ENCODE data around the gene CCDC33. TPM values are rescaled to one million over a fixed set of nuclear protein-coding genes. Genes with fewer than 3 reads are reported as not detected.
A peak's percentile ranks its signal among the peaks of the same experiment; 100 is the strongest.

Gene CCDC33
- total RNA-seq, 1 experiment from 2014 or later = 3.5 TPM

- in situ Hi-C loops (cut with HindIII; ENCODE audit: low sequenced_read_pairs) = no loop called here
- DNase-seq (ENCODE audit: low spot score) = no peak
These were observed 83.6 kb downstream of the CCDC33 start for GRCh38 chr15:74319596-74320351.

- in situ Hi-C loops (cut with HindIII; ENCODE audit: low sequenced_read_pairs) = no loop called here
These were observed 84.5 kb downstream of the CCDC33 start for GRCh38 chr15:74320352-74321247.

GRCh38 chr15:74322558-74323180 is 86.5 kb downstream of the CCDC33 start:
- in situ Hi-C loops (cut with HindIII; ENCODE audit: low sequenced_read_pairs) = no loop called here
- peak; percentile 69 for DNase-seq (ENCODE audit: low spot score)

More at GRCh38 chr15:74320352-74321247, 84.5 kb downstream of the CCDC33 start:
- peak; percentile 42 for DNase-seq (ENCODE audit: low spot score)

- in situ Hi-C loops (cut with HindIII; ENCODE audit: low sequenced_read_pairs) = no loop called here
- no peak for DNase-seq (ENCODE audit: low spot score)
These were observed 88.6 kb downstream of the CCDC33 start for GRCh38 chr15:74324714-74325113.

GRCh38 chr15:74326746-74327145 is 90.6 kb downstream of the CCDC33 start:
- in situ Hi-C loops (cut with HindIII; ENCODE audit: low sequenced_read_pairs) = no loop called here
- no peak for DNase-seq (ENCODE audit: low spot score)

- in situ Hi-C loops (cut with HindIII; ENCODE audit: low sequenced_read_pairs) = no loop called here
- DNase-seq (ENCODE audit: low spot score) = peak; percentile 73
These were observed 91.6 kb downstream of the CCDC33 start for GRCh38 chr15:74327756-74328155.

- in situ Hi-C loops (cut with HindIII; ENCODE audit: low sequenced_read_pairs) = no loop called here
- peak; percentile 87 for DNase-seq (ENCODE audit: low spot score)
These were observed 92.4 kb downstream of the CCDC33 start for GRCh38 chr15:74328331-74329056.

GRCh38 chr15:74330861-74331408 is 94.8 kb downstream of the CCDC33 start:
- in situ Hi-C loops (cut with HindIII; ENCODE audit: low sequenced_read_pairs) = no loop called here
- DNase-seq (ENCODE audit: low spot score) = no peak

- no peak for DNase-seq (ENCODE audit: low spot score)
- in situ Hi-C loops (cut with HindIII; ENCODE audit: low sequenced_read_pairs) = no loop called here
These were observed 95.9 kb downstream of the CCDC33 start for GRCh38 chr15:74332011-74332410.

- in situ Hi-C loops (cut with HindIII; ENCODE audit: low sequenced_read_pairs) = no loop called here
- no peak for DNase-seq (ENCODE audit: low spot score)
These were observed 96.5 kb downstream of the CCDC33 start for GRCh38 chr15:74332611-74333010.

GRCh38 chr15:74333093-74333492 is 97.0 kb downstream of the CCDC33 start:
- no peak for DNase-seq (ENCODE audit: low spot score)
- in situ Hi-C loops (cut with HindIII; ENCODE audit: low sequenced_read_pairs) = no loop called here

GRCh38 chr15:74333662-74334061 is 97.5 kb downstream of the CCDC33 start:
- in situ Hi-C loops (cut with HindIII; ENCODE audit: low sequenced_read_pairs) = no loop called here
- no peak for DNase-seq (ENCODE audit: low spot score)

- in situ Hi-C loops (cut with HindIII; ENCODE audit: low sequenced_read_pairs) = no loop called here
- DNase-seq (ENCODE audit: low spot score) = no peak
These were observed 98.0 kb downstream of the CCDC33 start for GRCh38 chr15:74334127-74334526.

- in situ Hi-C loops (cut with HindIII; ENCODE audit: low sequenced_read_pairs) = no loop called here
These were observed 99.3 kb downstream of the CCDC33 start for GRCh38 chr15:74335396-74335795.

GRCh38 chr15:74336061-74337005 is 100.2 kb downstream of the CCDC33 start:
- no peak for DNase-seq (ENCODE audit: low spot score)
- in situ Hi-C loops (cut with HindIII; ENCODE audit: low sequenced_read_pairs) = no loop called here

More at GRCh38 chr15:74335396-74335795, 99.3 kb downstream of the CCDC33 start:
- DNase-seq (ENCODE audit: low spot score) = no peak

GRCh38 chr15:74337146-74337545 is 101.0 kb downstream of the CCDC33 start:
- DNase-seq (ENCODE audit: low spot score) = no peak
- in situ Hi-C loops (cut with HindIII; ENCODE audit: low sequenced_read_pairs) = no loop called here

GRCh38 chr15:74337607-74338211 is 101.6 kb downstream of the CCDC33 start:
- in situ Hi-C loops (cut with HindIII; ENCODE audit: low sequenced_read_pairs) = no loop called here

More at GRCh38 chr15:74337607-74338211, 101.6 kb downstream of the CCDC33 start:
- no peak for DNase-seq (ENCODE audit: low spot score)
